Natural killer cell (primary cell): ENCODE data around the gene USP37. TPM values are rescaled to one million over a fixed set of nuclear protein-coding genes. Genes with fewer than 3 reads are reported as not detected.
"Not testable (repeated sequence)": the region's sequence is repeated elsewhere in the genome, so short reads cannot be mapped to it uniquely, and the experiment has no call there.

Experiments
- ATAC-seq, 3 donors: fragments of 150-1000 bp in 2 of 3; fragments of 200-7000 bp in 1 of 3; cut with Tn5 transposase; 1 replicate in 1 of 3; 2 replicates in 2 of 3; pipeline ENCODE4 v1.10.0; 2021; ENCODE audit warnings: mild to moderate bottlenecking in 2 of 3, moderate library complexity in 2 of 3
- DNase-seq, 2 donors: peaks; one replicate each; pipeline versions ENCODE4 v3.0.0 to v3.0.0-alpha.2; 2013 to 2021; ENCODE audit warnings: mixed read lengths in 1 of 2
- H3K27ac ChIP-seq: one replicate; pipeline ENCODE4 v1.5.1; 2013; ENCODE audit warnings: mild to moderate bottlenecking, low read length
- H3K27me3 ChIP-seq: one replicate; pipeline ENCODE4 v1.6.1; 2013; ENCODE audit warnings: low read length; ENCODE audit not compliant: control insufficient read depth, insufficient read depth
- H3K36me3 ChIP-seq: one replicate; pipeline ENCODE4 v1.6.1; 2013; ENCODE audit warnings: low read length; ENCODE audit not compliant: control insufficient read depth, insufficient read depth
- H3K4me1 ChIP-seq: one replicate; pipeline ENCODE4 v1.6.1; 2013; ENCODE audit warnings: low read length; ENCODE audit not compliant: control insufficient read depth, insufficient read depth
- H3K4me3 ChIP-seq: one replicate; pipeline ENCODE4 v1.5.1; 2013; ENCODE audit warnings: low read length
- H3K9me3 ChIP-seq: one replicate; pipeline ENCODE4 v1.6.1; 2013; ENCODE audit warnings: low read length; ENCODE audit not compliant: control insufficient read depth, insufficient read depth
- H3K27ac Mint-ChIP-seq, 2 donors: one replicate each; pipeline ENCODE4 v1.8.0; 2022; ENCODE audit warnings: mild to moderate bottlenecking in 2 of 2, mixed read lengths in 2 of 2, moderate library complexity in 1 of 2
- H3K27me3 Mint-ChIP-seq, 2 donors: one replicate each; pipeline ENCODE4 v1.8.0; 2022; ENCODE audit warnings: low read depth in 2 of 2, mixed read lengths in 2 of 2
- H3K36me3 Mint-ChIP-seq: one replicate; pipeline ENCODE4 v1.8.0; 2022; ENCODE audit warnings: mixed read lengths
- H3K4me1 Mint-ChIP-seq, 2 donors: one replicate each; pipeline ENCODE4 v1.8.0; 2022; ENCODE audit warnings: mixed read lengths in 2 of 2
- H3K4me3 Mint-ChIP-seq: one replicate; pipeline ENCODE4 v1.8.0; 2022; ENCODE audit warnings: mild to moderate bottlenecking, moderate library complexity, mixed read lengths
- H3K9me3 Mint-ChIP-seq, 2 donors: one replicate each; pipeline ENCODE4 v1.8.0; 2022; ENCODE audit warnings: mixed read lengths in 2 of 2
- WGBS: methylation state at CpG from one replicate; pipeline ENCODE4 v1.1.7; 2013; ENCODE audit warnings: missing lambda C conversion rate; ENCODE audit not compliant: insufficient coverage; 5-methylcytosine and 5-hydroxymethylcytosine counted together
- intact Hi-C: fragments of 100-400 bp; cut with micrococcal nuclease; formaldehyde crosslinking; loops from one replicate; pipeline ENCODE4 v1.14.2; 2022
- total RNA-seq, 4 donors: library from RNA; stranded (reverse); fragments of 120-200 nt in 1 of 4; gene quantifications; one replicate each; pipeline versions ENCODE4 v1.2.3 to v1.2.4, GENCODE V29; 2013 to 2022
- TF ChIP-seq, protein P1 (sequence below): fragments of 200-600 bp; IDR thresholded peaks from one replicate; pipeline ENCODE4 v1.8.0; 2022; ENCODE audit warnings: antibody characterized with exemption

The USP37 gene
- total RNA-seq, 3 donors from 2014 or later (not counting 1 experiment from before 2014, with no cell fraction given) = 18.3 to 26.2 (median 21.6) TPM

DNA sequence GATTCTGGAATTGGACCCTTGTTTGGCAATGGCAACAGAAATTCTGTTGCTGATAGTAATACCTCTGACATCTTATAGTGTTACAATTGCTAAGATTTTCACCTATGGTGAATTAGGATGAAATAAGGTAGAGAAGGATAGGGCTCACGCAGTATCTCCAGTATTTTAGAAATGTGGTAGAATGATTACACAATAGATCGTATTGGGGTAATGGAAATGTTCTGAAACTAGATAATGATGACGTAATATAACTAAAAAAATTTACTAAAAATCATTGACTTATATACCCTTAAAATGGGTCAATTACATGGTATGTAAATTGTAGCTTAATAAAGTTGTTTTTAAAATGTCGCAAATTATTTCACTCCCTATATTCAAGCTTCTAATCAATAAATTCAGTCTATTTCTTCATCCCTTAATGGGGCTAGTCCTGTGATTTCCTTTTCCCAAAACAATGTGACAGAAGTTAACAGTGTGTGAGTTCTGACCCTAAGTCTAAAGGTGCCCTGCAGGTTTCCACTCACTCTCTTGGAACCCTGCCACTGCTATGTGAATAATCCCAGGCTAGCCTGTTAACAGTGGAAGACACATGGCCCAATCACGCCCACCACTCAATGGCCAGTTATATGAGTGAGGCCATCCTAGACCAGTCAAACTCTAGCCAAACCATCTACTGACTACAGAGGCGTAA is 31.2 kb downstream of the USP37 start:
- Histone ChIP-seq H3K36me3 (peaks cover 56% of the 10 kb centered on the region), H3K27me3 (no peaks in the 10 kb centered on the region), H3K27ac (no peak overlapping the region), H3K4me1 (no peaks in the 10 kb centered on the region), H3K9me3 (no peaks in the 10 kb centered on the region), H3K4me3 (no peak overlapping the region)
- intact Hi-C loops = no loop called here
- TF ChIP-seq, protein P1, sequence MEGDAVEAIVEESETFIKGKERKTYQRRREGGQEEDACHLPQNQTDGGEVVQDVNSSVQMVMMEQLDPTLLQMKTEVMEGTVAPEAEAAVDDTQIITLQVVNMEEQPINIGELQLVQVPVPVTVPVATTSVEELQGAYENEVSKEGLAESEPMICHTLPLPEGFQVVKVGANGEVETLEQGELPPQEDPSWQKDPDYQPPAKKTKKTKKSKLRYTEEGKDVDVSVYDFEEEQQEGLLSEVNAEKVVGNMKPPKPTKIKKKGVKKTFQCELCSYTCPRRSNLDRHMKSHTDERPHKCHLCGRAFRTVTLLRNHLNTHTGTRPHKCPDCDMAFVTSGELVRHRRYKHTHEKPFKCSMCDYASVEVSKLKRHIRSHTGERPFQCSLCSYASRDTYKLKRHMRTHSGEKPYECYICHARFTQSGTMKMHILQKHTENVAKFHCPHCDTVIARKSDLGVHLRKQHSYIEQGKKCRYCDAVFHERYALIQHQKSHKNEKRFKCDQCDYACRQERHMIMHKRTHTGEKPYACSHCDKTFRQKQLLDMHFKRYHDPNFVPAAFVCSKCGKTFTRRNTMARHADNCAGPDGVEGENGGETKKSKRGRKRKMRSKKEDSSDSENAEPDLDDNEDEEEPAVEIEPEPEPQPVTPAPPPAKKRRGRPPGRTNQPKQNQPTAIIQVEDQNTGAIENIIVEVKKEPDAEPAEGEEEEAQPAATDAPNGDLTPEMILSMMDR = no peak
- Mint-ChIP-seq H3K9me3 (no peaks in the 10 kb centered on the region), H3K27ac (no peak overlapping the region), H3K36me3 (peaks cover 12% of the 10 kb centered on the region), H3K27me3 (no peaks in the 10 kb centered on the region), H3K4me3 (no peak overlapping the region), H3K4me1 (peaks cover 0 to 17% of the 10 kb centered on the region in 2 donors)
- ATAC-seq (no peak), DNase-seq (no peak)
- 100% methylated on average over 3 of the region's 6 CpGs for WGBS

DNA sequence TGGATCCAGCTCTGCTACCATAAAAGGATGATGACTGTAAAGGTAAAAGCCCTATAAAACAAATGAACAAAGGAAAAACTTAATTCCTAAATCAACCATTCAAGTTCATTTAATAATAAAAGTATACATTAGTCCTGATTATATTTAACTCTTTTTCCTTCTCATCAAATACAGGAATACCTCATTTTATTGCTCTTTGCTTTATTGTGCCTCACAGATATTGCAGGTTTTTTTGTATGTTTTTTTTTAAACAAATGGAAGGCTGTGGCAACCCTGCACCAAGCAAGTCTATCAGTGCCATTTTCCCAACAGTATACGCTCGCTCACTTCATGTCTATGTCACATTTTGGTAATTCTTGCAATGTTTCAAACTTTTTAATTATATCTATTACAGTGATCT is 38.2 kb downstream of the USP37 start:
- Histone ChIP-seq H3K27me3 (no peaks in the 10 kb centered on the region), H3K4me3 (no peak overlapping the region), H3K36me3 (peaks cover 68% of the 10 kb centered on the region), H3K9me3 (no peaks in the 10 kb centered on the region), H3K4me1 (no peaks in the 10 kb centered on the region), H3K27ac (no peak overlapping the region)
- 96% methylated on average over 2 of the region's 2 CpGs for WGBS
- TF ChIP-seq, protein P1 = no peak
- H3K27me3 Mint-ChIP-seq = no peaks in the 10 kb centered on the region
- H3K4me1 Mint-ChIP-seq = no peaks in the 10 kb centered on the region
- intact Hi-C loops = no loop called here
- DNase-seq = no peak
- no peak overlapping the region for H3K4me3 Mint-ChIP-seq
- H3K36me3 Mint-ChIP-seq = peaks cover 25% of the 10 kb centered on the region
- H3K27ac Mint-ChIP-seq = no peak overlapping the region
- ATAC-seq = no peak
- H3K9me3 Mint-ChIP-seq = no peaks in the 10 kb centered on the region

DNA sequence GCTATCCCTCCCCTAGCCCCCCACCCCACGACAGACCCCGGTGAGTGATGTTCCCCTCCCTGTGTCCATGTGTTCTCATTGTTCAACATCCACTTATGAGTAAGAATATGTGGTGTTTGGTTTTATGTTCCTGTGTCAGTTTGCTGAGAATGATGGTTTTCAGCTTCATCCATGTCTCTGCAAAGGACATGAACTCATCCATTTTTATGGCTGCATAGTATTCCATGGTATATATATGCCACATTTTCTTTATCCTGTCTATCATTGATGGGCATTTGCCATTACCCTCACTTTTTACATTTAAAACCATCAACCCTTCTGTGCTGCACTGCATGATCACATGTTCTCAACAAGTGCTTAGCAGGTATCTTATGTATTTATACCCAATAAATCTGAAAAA is 39.7 kb downstream of the USP37 start:
- H3K4me1 Mint-ChIP-seq, H3K4me3 Mint-ChIP-seq, H3K27ac ChIP-seq, H3K27ac Mint-ChIP-seq, H3K4me1 ChIP-seq, DNase-seq, ATAC-seq, H3K4me3 ChIP-seq, H3K27me3 ChIP-seq, H3K9me3 ChIP-seq, intact Hi-C loops, H3K9me3 Mint-ChIP-seq, H3K27me3 Mint-ChIP-seq: not testable (repeated sequence)
- H3K36me3 Mint-ChIP-seq = peaks cover 30% of the 10 kb centered on the region
- H3K36me3 ChIP-seq = peaks cover 58% of the 10 kb centered on the region
- WGBS = no CpG with 5 or more reads among the region's 2 CpGs

DNA sequence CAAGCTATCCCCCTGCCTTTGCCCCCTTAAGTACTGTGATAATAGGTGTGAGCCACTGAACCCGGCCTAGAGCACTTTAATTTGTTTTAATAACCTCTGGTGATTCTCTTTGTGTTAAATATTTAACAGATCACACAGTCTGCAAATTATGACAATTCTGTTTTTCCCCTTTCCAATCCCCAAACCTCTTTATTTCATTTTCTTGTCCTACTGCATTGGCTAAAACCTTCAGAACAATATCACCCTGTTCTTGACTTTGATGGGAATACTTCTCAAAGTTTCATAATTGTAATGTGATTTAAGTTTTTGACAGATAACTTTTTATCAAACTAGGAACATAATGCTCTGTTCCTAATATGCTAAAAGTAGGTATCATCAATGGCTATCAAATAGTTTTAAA is 44.5 kb downstream of the USP37 start:
- intact Hi-C loops = no loop called here
- TF ChIP-seq, protein P1 = no peak
- no CpG with 5 or more reads among the region's 1 CpG for WGBS

More for the DNA sequence above, 44.5 kb downstream of the USP37 start:
- Mint-ChIP-seq H3K9me3 (no peaks in the 10 kb centered on the region), H3K4me3 (no peak overlapping the region), H3K27ac (no peak overlapping the region), H3K4me1 (no peaks in the 10 kb centered on the region), H3K27me3 (no peaks in the 10 kb centered on the region), H3K36me3 (peaks cover 11% of the 10 kb centered on the region)
- Histone ChIP-seq H3K27ac (no peak overlapping the region), H3K36me3 (peaks cover 27% of the 10 kb centered on the region), H3K4me1 (no peaks in the 10 kb centered on the region), H3K27me3 (no peaks in the 10 kb centered on the region), H3K4me3 (no peak overlapping the region), H3K9me3 (no peaks in the 10 kb centered on the region)
- ATAC-seq (no peak), DNase-seq (no peak)
